NT2/D1 (cell line): ENCODE data around the gene ATP1A1.

ENCODE experiments used
- YY1 ChIP-seq: IDR thresholded peaks from 2 replicates; pipeline ENCODE4 v1.6.1; 2011; ENCODE audit not compliant: insufficient read length, insufficient read depth
- ZNF274 ChIP-seq: IDR thresholded peaks from 2 replicates; pipeline ENCODE4 v1.6.1; 2011; ENCODE audit warnings: mild to moderate bottlenecking, low read depth, low read length

DNA sequence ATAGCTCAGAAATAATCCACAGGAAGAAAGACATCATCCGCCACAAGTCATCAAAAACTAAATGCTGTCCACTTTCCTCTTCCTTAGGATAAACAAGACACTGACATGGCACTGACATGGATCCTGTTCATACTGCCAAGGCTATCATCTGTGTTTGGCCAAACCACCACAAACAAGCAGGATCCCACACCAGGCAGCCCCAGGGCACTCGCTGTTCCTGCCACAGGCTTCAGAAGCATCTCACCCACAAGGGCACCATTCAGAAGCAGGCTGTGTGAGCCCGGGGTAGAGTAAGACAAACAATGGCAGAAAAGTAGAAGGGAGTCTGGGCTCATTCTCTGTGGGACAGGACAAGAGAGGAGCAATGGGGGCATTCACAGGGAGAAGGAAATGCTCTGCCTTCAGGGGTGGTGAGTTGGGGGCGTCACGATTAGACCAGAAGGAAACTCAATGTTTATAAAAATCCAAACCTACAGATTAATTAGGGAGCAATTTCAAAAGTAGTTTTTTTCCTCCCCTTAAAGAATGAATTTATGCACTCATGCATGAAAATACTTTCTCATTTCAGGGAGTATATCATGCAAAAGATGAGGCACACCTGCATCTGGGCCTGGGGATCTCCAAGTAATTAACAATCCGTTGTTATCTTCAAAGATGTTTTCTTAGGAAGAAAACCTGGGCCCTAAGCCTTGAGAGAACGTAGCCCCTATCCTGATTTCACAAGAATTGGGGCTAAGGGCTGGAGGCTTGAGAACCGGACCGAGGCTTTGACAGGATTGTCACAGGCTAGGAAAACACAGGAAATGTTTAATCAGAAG is 43.3 kb upstream of the ATP1A1 start:
- no peak for TF ChIP-seq YY1
- no peak for TF ChIP-seq ZNF274
